Fibroblast of skin of abdomen (primary cell): ENCODE data around the gene CREB3L4.
"Not testable (repeated sequence)": the region's sequence is repeated elsewhere in the genome, so short reads cannot be mapped to it uniquely, and the experiment has no call there.

Experiments
- DNase-seq: peaks from one replicate; pipeline ENCODE4 v3.0.0-alpha.2; 2013

The CREB3L4 gene

GRCh38 chr1:153985941-153986761, 18.4 kb downstream of the CREB3L4 start, which contains the start of gene RAB13:
Gene RAB13 (minus strand): TSS chr1:153986339. CDS start chr1:153986236, 103 bp downstream.
- DNase-seq, result peak; percentile 86

GRCh38 chr1:153987621-153988020, 19.9 kb downstream of the CREB3L4 start:
- DNase-seq, result no peak

GRCh38 chr1:153990468-153991150, 22.9 kb downstream of the CREB3L4 start, which contains the start of gene RPS27:
Gene RPS27 (plus strand): TSS chr1:153990762. CDS start chr1:153990797, 35 bp downstream.
- peak; percentile 99 for DNase-seq

- DNase-seq, result no peak
These were observed 23.5 kb downstream of the CREB3L4 start for GRCh38 chr1:153991151-153991630.

- DNase-seq, result no peak
These were observed 24.1 kb downstream of the CREB3L4 start for GRCh38 chr1:153991806-153992205.

GRCh38 chr1:153995202-153995601, 27.5 kb downstream of the CREB3L4 start:
- no peak for DNase-seq

- DNase-seq, result no peak
These were observed 27.9 kb downstream of the CREB3L4 start for GRCh38 chr1:153995640-153996039.

- not testable (repeated sequence) for DNase-seq
These were observed 29.2 kb downstream of the CREB3L4 start for GRCh38 chr1:153996882-153997281.

GRCh38 chr1:154000420-154000819, 32.7 kb downstream of the CREB3L4 start:
- DNase-seq, result no peak

GRCh38 chr1:154006136-154006535, 38.4 kb downstream of the CREB3L4 start:
- DNase-seq, result peak; percentile 12

- no peak for DNase-seq
These were observed 44.4 kb downstream of the CREB3L4 start for GRCh38 chr1:154012129-154012528.

- DNase-seq, result not testable (repeated sequence)
These were observed 44.8 kb downstream of the CREB3L4 start for GRCh38 chr1:154012543-154012942.

GRCh38 chr1:154014154-154014907, 46.6 kb downstream of the CREB3L4 start:
- DNase-seq, result peak; percentile 45

- DNase-seq, result no peak
These were observed 51.6 kb downstream of the CREB3L4 start for GRCh38 chr1:154019269-154019668.

- no peak for DNase-seq
These were observed 52.2 kb downstream of the CREB3L4 start for GRCh38 chr1:154019940-154020339.
